DND-41 (cell line): ENCODE measurements around the gene ACAP3.

Experiments used
- ATAC-seq: fragments of 200-7000 bp; cut with Tn5 transposase; 3 replicates; pipeline ENCODE4 v1.9.1; 2021; ENCODE audit warnings: low read depth; ENCODE audit not compliant: insufficient read depth
- DNase-seq: peaks from one replicate; pipeline ENCODE4 v3.0.0-alpha.2; 2020
- H2AFZ ChIP-seq: 2 replicates; pipeline ENCODE4 v1.6.0; 2012; ENCODE audit warnings: low read depth, low read length
- H3K27ac ChIP-seq: 2 replicates; pipeline ENCODE4 v1.5.1; 2012; ENCODE audit warnings: low read length, inconsistent platforms
- H3K27me3 ChIP-seq: fragments of 200-600 bp; sonication (generic); 2 replicates; pipeline ENCODE4 v1.6.0; 2012; ENCODE audit warnings: low read length, mild to moderate bottlenecking, inconsistent platforms; ENCODE audit not compliant: insufficient read depth, poor library complexity
- H3K36me3 ChIP-seq: 2 replicates; pipeline ENCODE4 v1.5.1; 2012; ENCODE audit warnings: low read length, inconsistent platforms; ENCODE audit not compliant: insufficient read depth
- H3K4me1 ChIP-seq: 2 replicates; pipeline ENCODE4 v1.5.1; 2012; ENCODE audit warnings: mild to moderate bottlenecking, low read length; ENCODE audit not compliant: insufficient read depth
- H3K4me2 ChIP-seq: 2 replicates; pipeline ENCODE4 v1.6.0; 2012; ENCODE audit warnings: mild to moderate bottlenecking, moderate library complexity, low read length, inconsistent platforms; ENCODE audit not compliant: insufficient read depth
- H3K4me3 ChIP-seq, 2 experiments: fragments of 200-600 bp in 1 of 2; shearing (Covaris generic) in 1 of 2; 2 replicates each; pipeline ENCODE4 v1.5.1; 2012 to 2016; ENCODE audit warnings: inconsistent platforms in 2 of 2, low read length in 2 of 2, mild to moderate bottlenecking in 2 of 2, low read depth in 1 of 2, moderate library complexity in 1 of 2
- H3K79me2 ChIP-seq: 2 replicates; pipeline ENCODE4 v1.6.0; 2012; ENCODE audit warnings: low read length, inconsistent platforms; ENCODE audit not compliant: insufficient read depth
- H3K9ac ChIP-seq: 2 replicates; pipeline ENCODE4 v1.6.0; 2012; ENCODE audit warnings: low read depth, mild to moderate bottlenecking, inconsistent platforms, low read length, moderate library complexity
- H3K9me3 ChIP-seq: 2 replicates; pipeline ENCODE4 v1.5.1; 2012; ENCODE audit warnings: low read length, moderate library complexity, mild to moderate bottlenecking, inconsistent platforms; ENCODE audit not compliant: insufficient read depth, severe bottlenecking
- H4K20me1 ChIP-seq: 2 replicates; pipeline ENCODE4 v1.6.0; 2012; ENCODE audit warnings: low read length; ENCODE audit not compliant: insufficient read depth
- EZH2 ChIP-seq: IDR thresholded peaks from 3 replicates; pipeline ENCODE4 v1.6.1; 2012; ENCODE audit warnings: borderline replicate concordance, low read depth, mild to moderate bottlenecking, moderate library complexity, low read length, inconsistent platforms; ENCODE audit not compliant: severe bottlenecking
- TF ChIP-seq, protein P1 (sequence below): IDR thresholded peaks from 2 replicates; pipeline ENCODE4 v1.5.1; 2012; ENCODE audit warnings: borderline replicate concordance, low read length, moderate library complexity, mild to moderate bottlenecking; ENCODE audit not compliant: poor library complexity, severe bottlenecking; ENCODE audit errors: extremely low read depth

Gene ACAP3

DNA sequence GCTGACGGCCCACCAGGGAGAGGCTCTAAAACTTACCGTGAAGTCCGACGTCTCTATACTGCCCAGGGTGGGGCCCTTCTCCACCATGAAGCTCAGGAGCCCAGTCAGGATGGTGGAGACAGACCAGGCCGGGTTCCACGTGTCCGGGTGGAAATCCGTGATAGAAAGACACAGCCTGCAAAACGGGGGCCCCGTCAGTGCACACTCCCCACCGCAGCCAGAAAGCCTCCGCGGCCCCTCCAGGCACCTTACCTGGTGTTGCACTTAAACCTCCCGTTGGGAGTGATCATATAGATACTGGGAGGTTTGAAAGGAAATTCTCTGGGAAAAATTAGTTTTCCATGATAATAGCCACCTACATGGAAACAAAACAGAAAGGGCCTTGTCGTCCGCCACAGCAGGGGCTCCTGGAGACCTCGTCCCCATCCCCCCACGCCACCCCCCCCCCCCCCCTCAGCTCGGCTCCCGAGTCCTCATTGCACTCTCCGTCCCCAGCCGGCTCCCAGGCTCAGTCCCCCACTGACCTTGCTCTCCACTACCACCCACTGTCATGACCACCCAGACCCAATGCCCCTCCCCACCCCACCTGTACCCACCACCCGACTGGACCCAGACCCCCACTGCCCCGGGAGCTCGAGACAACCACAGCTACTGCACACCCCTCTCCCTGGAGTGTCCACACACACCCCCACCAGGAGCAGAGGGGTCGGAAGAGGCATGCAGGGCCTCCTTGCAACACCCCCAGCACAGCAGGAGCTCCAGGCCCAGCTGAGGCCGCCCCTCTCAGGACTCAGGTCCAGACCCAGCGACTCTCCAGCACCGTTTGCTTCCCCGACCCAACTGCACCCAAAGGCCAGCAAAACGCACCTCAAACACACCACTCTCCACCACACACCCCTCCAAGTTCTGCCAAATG, 50.5 kb downstream of the ACAP3 start:
- Histone ChIP-seq H3K36me3 (peaks cover 90% of the 10 kb centered on the region), H3K27ac (no peak overlapping the region), H3K27me3 (no peaks in the 10 kb centered on the region), H3K4me3 (no peak overlapping the region), H3K9ac (no peak overlapping the region), H4K20me1 (peaks cover 43% of the 10 kb centered on the region), H3K9me3 (no peaks in the 10 kb centered on the region), H3K79me2 (peaks cover 32% of the 10 kb centered on the region), H2AFZ (no peak overlapping the region), H3K4me1 (peaks cover 3% of the 10 kb centered on the region; the same call in 1 of the 2 replicates), H3K4me2 (no peak overlapping the region)
- no peak for ATAC-seq
- TF ChIP-seq EZH2 = no peak
- TF ChIP-seq, protein P1, sequence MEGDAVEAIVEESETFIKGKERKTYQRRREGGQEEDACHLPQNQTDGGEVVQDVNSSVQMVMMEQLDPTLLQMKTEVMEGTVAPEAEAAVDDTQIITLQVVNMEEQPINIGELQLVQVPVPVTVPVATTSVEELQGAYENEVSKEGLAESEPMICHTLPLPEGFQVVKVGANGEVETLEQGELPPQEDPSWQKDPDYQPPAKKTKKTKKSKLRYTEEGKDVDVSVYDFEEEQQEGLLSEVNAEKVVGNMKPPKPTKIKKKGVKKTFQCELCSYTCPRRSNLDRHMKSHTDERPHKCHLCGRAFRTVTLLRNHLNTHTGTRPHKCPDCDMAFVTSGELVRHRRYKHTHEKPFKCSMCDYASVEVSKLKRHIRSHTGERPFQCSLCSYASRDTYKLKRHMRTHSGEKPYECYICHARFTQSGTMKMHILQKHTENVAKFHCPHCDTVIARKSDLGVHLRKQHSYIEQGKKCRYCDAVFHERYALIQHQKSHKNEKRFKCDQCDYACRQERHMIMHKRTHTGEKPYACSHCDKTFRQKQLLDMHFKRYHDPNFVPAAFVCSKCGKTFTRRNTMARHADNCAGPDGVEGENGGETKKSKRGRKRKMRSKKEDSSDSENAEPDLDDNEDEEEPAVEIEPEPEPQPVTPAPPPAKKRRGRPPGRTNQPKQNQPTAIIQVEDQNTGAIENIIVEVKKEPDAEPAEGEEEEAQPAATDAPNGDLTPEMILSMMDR = no peak
- no peak for DNase-seq

DNA sequence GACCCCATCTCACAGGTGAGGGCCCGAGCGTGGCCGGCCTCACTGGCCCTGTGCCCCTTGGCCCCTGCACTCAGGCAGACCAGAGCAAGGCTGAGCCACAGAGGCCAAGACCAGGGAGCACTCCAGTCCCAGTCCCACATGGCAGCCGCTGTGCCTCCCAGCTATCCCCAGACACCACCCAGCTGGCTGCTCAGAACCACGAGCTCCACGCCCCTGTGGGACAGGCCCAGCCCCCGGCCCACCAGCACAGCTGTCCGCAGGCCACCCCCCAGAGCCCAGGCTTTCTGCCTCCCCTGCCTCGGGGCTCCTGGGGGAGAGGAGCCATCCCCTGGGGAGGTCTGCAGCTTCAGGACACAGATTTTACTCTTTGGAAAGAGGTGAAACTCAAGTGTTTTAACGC, 52.1 kb downstream of the ACAP3 start:
- Histone ChIP-seq H3K27ac (no peak overlapping the region), H3K9ac (no peak overlapping the region), H3K36me3 (peaks cover 78% of the 10 kb centered on the region)

DNA sequence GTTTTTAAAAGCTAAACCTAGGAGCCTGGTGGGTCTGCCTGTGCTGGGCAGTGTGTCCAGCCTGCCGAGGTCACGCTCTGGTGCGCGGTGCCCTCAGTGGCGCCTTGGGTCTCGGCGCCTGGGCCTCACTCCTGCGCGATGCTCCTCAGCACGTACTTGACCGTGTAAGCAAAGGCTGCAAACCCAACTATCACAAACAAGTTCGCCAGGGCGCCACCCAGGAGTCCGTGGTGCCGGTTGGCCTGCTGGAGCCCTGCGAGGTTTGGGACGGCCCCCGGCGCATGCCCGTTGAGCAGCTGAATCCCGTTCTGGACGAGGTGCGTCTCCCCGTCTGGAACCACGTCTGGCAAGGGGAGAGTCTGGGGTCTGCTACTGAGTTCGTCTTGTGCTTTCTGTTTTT, 52.7 kb downstream of the ACAP3 start:
- H3K9ac ChIP-seq = no peak overlapping the region
- TF ChIP-seq, protein P1 = no peak
- TF ChIP-seq EZH2 = no peak
- H4K20me1 ChIP-seq = peaks cover 28% of the 10 kb centered on the region
- H3K4me3 ChIP-seq = no peak overlapping the region
- H2AFZ ChIP-seq = no peak overlapping the region
- H3K36me3 ChIP-seq = peaks cover 73% of the 10 kb centered on the region
- DNase-seq (no peak), ATAC-seq (no peak)
- peaks cover 22% of the 10 kb centered on the region for H3K79me2 ChIP-seq
- H3K9me3 ChIP-seq = no peaks in the 10 kb centered on the region
- H3K27ac ChIP-seq = no peak overlapping the region
- H3K4me2 ChIP-seq = no peak overlapping the region
- H3K4me1 ChIP-seq = peaks cover 24% of the 10 kb centered on the region
- no peaks in the 10 kb centered on the region for H3K27me3 ChIP-seq

More for the DNA sequence above, 52.1 kb downstream of the ACAP3 start:
- DNase-seq (no peak), ATAC-seq (no peak)
- H3K4me2 ChIP-seq = no peak overlapping the region
- no peak overlapping the region for H2AFZ ChIP-seq
- H3K4me1 ChIP-seq = peaks cover 19% of the 10 kb centered on the region
- H4K20me1 ChIP-seq = peaks cover 34% of the 10 kb centered on the region
- H3K9me3 ChIP-seq = no peaks in the 10 kb centered on the region
- TF ChIP-seq, protein P1 = no peak
- no peak for TF ChIP-seq EZH2
- H3K79me2 ChIP-seq = peaks cover 28% of the 10 kb centered on the region
- no peaks in the 10 kb centered on the region for H3K27me3 ChIP-seq
- no peak overlapping the region for H3K4me3 ChIP-seq
